Vagina (tissue), 2 donors: ENCODE data around the gene TRIM44.

Experiments used
- CTCF ChIP-seq, 3 experiments: fragments of 450-650 bp in 2 of 3; fragments of 200-600 bp in 1 of 3; sonication (generic) in 1 of 3; IDR thresholded peaks; one replicate each; pipeline ENCODE4 v1.5.1; 2017 to 2019; ENCODE audit warnings: antibody characterized with exemption in 3 of 3, mild to moderate bottlenecking in 2 of 3, moderate library complexity in 2 of 3
- POLR2A ChIP-seq, 2 donors: fragments of 450-650 bp; IDR thresholded peaks; one replicate each; pipeline ENCODE4 v1.6.1; 2017; ENCODE audit warnings: antibody characterized with exemption in 2 of 2, mild to moderate bottlenecking in 2 of 2, moderate library complexity in 2 of 2
- POLR2AphosphoS5 ChIP-seq, 2 donors: sonication (generic); formaldehyde crosslinking; IDR thresholded peaks; one replicate each; pipeline ENCODE4 v1.9.0; 2017; ENCODE audit warnings: antibody characterized with exemption in 2 of 2, mild to moderate bottlenecking in 2 of 2, low read depth in 1 of 2; ENCODE audit not compliant: insufficient read depth in 1 of 2

GRCh38 chr11:35614939-35615569 lies 47.5 kb upstream of the TRIM44 start:
- TF ChIP-seq CTCF (IDR thresholded peaks at IDR 0.05), result no peak
- TF ChIP-seq POLR2A (IDR thresholded peaks at IDR 0.05), result no peak
- TF ChIP-seq POLR2AphosphoS5 (IDR thresholded peaks at IDR 0.05; ENCODE audit: insufficient read depth in 1 of 2, low read depth in 1 of 2), result no peak
